Activated T-helper 9 cell treated with anti-CD3 and anti-CD28 coated beads, Interleukin-2, amount 50 U/mL, for 16 hours (primary cell): ENCODE data around the gene PGM2L1.
"Not testable (repeated sequence)": the region's sequence is repeated elsewhere in the genome, so short reads cannot be mapped to it uniquely, and the experiment has no call there.

Source experiments
- DNase-seq: peaks from one replicate; pipeline ENCODE4 v3.0.0-alpha.2; 2020; ENCODE audit warnings: low read depth

PGM2L1 gene

GRCh38 chr11:74400606-74401005 lies 2.4 kb upstream of the PGM2L1 start:
- DNase-seq: no peak

GRCh38 chr11:74397501-74398243 lies 561 bp downstream of the PGM2L1 start:
- peak; percentile 9 for DNase-seq

- no peak for DNase-seq
These were observed 6.0 kb downstream of the PGM2L1 start for GRCh38 chr11:74392256-74392655.

- no peak for DNase-seq
These were observed 7.0 kb downstream of the PGM2L1 start for GRCh38 chr11:74391193-74391592.

- DNase-seq: no peak
These were observed 7.5 kb downstream of the PGM2L1 start for GRCh38 chr11:74390697-74391096.

- DNase-seq: peak; percentile 30
These were observed 9.4 kb downstream of the PGM2L1 start for GRCh38 chr11:74388678-74389327.

- no peak for DNase-seq
These were observed 13.6 kb downstream of the PGM2L1 start for GRCh38 chr11:74384641-74385040.

- no peak for DNase-seq
These were observed 17.3 kb downstream of the PGM2L1 start for GRCh38 chr11:74380746-74381439.

GRCh38 chr11:74377689-74378088 lies 20.5 kb downstream of the PGM2L1 start:
- DNase-seq: no peak

GRCh38 chr11:74373382-74373781 lies 24.9 kb downstream of the PGM2L1 start:
- DNase-seq: no peak

GRCh38 chr11:74371269-74372052 lies 26.8 kb downstream of the PGM2L1 start:
- no peak for DNase-seq

- DNase-seq: no peak
These were observed 28.1 kb downstream of the PGM2L1 start for GRCh38 chr11:74370123-74370522.

GRCh38 chr11:74367881-74368280 lies 30.4 kb downstream of the PGM2L1 start:
- DNase-seq: no peak

GRCh38 chr11:74366576-74366975 lies 31.7 kb downstream of the PGM2L1 start:
- no peak for DNase-seq

GRCh38 chr11:74365805-74366204 lies 32.4 kb downstream of the PGM2L1 start:
- not testable (repeated sequence) for DNase-seq

GRCh38 chr11:74357449-74357848 lies 40.8 kb downstream of the PGM2L1 start:
- no peak for DNase-seq

- no peak for DNase-seq
These were observed 42.6 kb downstream of the PGM2L1 start for GRCh38 chr11:74355626-74356025.

- DNase-seq: no peak
These were observed 44.2 kb downstream of the PGM2L1 start for GRCh38 chr11:74354036-74354435.

GRCh38 chr11:74347381-74347780 lies 50.9 kb downstream of the PGM2L1 start:
- DNase-seq: no peak

- no peak for DNase-seq
These were observed 52.8 kb downstream of the PGM2L1 start for GRCh38 chr11:74345420-74345819.

- DNase-seq: no peak
These were observed 56.3 kb downstream of the PGM2L1 start for GRCh38 chr11:74341921-74342320.

GRCh38 chr11:74339619-74340018 lies 58.6 kb downstream of the PGM2L1 start:
- no peak for DNase-seq
